HEK293T (cell line): ENCODE results near the gene CEP170B.

Source experiments
- CTCF ChIA-PET: fragments of 350-600 bp; formaldehyde crosslinking; extraction: SDS; loops from one replicate; lab custom pipeline; 2021; ENCODE audit warnings: antibody characterized with exemption, inconsistent platforms; lab: Yijun Ruan, JAX
- POLR2A ChIA-PET: fragments of 350-600 bp; formaldehyde crosslinking; extraction: SDS; loops from one replicate; lab custom pipeline; 2020; ENCODE audit warnings: antibody characterized with exemption, inconsistent platforms; lab: Yijun Ruan, JAX
- DNase-seq: peaks from one replicate; pipeline ENCODE4 v3.0.0; 2012; ENCODE audit warnings: mixed read lengths; ENCODE audit errors: extremely low spot score
- ARNT ChIP-seq: fragments of 450-650 bp; IDR thresholded peaks from 2 replicates; pipeline ENCODE4 v1.6.1; 2017; ENCODE audit warnings: mild to moderate bottlenecking
- BHLHE40 ChIP-seq: fragments of 450-650 bp; IDR thresholded peaks from 2 replicates; pipeline ENCODE4 v1.6.1; 2016; ENCODE audit warnings: mild to moderate bottlenecking, moderate library complexity, borderline replicate concordance
- CTBP1 ChIP-seq: fragments of 450-650 bp; IDR thresholded peaks from 2 replicates; pipeline ENCODE4 v1.6.1; 2016; ENCODE audit warnings: borderline replicate concordance
- ELF4 ChIP-seq: fragments of 450-650 bp; IDR thresholded peaks from 2 replicates; pipeline ENCODE4 v1.6.1; 2017; ENCODE audit warnings: antibody characterized with exemption
- FOXA1 ChIP-seq: fragments of 450-650 bp; IDR thresholded peaks from 2 replicates; pipeline ENCODE4 v1.6.1; 2016; ENCODE audit warnings: mild to moderate bottlenecking
- FOXK2 ChIP-seq: fragments of 450-650 bp; IDR thresholded peaks from 2 replicates; pipeline ENCODE4 v1.6.1; 2016; ENCODE audit warnings: mild to moderate bottlenecking
- FOXM1 ChIP-seq: fragments of 450-650 bp; IDR thresholded peaks from 2 replicates; pipeline ENCODE4 v1.6.1; 2017; ENCODE audit warnings: mild to moderate bottlenecking, borderline replicate concordance
- HDGF ChIP-seq: fragments of 450-650 bp; IDR thresholded peaks from 2 replicates; pipeline ENCODE4 v1.6.1; 2017; ENCODE audit warnings: antibody characterized with exemption, borderline replicate concordance
- L3MBTL2 ChIP-seq: fragments of 450-650 bp; conservative IDR thresholded peaks from 2 replicates; pipeline ENCODE4 v1.6.1; 2016; ENCODE audit warnings: mild to moderate bottlenecking
- LEF1 ChIP-seq: fragments of 450-650 bp; IDR thresholded peaks from 2 replicates; pipeline ENCODE4 v1.6.1; 2017; ENCODE audit warnings: mild to moderate bottlenecking, borderline replicate concordance
- NFRKB ChIP-seq: fragments of 450-650 bp; IDR thresholded peaks from 2 replicates; pipeline ENCODE4 v1.6.1; 2016; ENCODE audit warnings: mild to moderate bottlenecking, moderate library complexity
- PKNOX1 ChIP-seq: fragments of 450-650 bp; IDR thresholded peaks from 2 replicates; pipeline ENCODE4 v1.6.1; 2016
- SP1 ChIP-seq: fragments of 450-650 bp; IDR thresholded peaks from 2 replicates; pipeline ENCODE4 v1.6.1; 2017
- SUZ12 ChIP-seq: fragments of 450-650 bp; IDR thresholded peaks from 2 replicates; pipeline ENCODE4 v1.6.1; 2016; ENCODE audit warnings: mild to moderate bottlenecking
- TARDBP ChIP-seq: fragments of 450-650 bp; IDR thresholded peaks from 2 replicates; pipeline ENCODE4 v1.6.1; 2016
- ZNF384 ChIP-seq: fragments of 450-650 bp; IDR thresholded peaks from 2 replicates; pipeline ENCODE4 v1.6.1; 2016

CEP170B gene

GRCh38 chr14:104895207-104895785 lies 30.2 kb downstream of the CEP170B start:
- ChIA-PET POLR2A (interaction anchor here (1.0 kb wide), 1 partner anchor 45 kb away, joined by 3 read pairs; no protein-coding TSS in a partner anchor), CTCF (interaction anchor here (0.9 to 1.2 kb wide), 2 partner anchors 45 to 69 kb away, joined by 3 to 5 read pairs; no protein-coding TSS in a partner anchor)
- no peak for DNase-seq
- TF ChIP-seq SP1 (no peak), ZNF384 (no peak), BHLHE40 (no peak), ARNT (no peak), FOXK2 (no peak), FOXA1 (no peak), ELF4 (no peak), NFRKB (no peak), CTBP1 (no peak), FOXM1 (no peak), TARDBP (no peak), LEF1 (no peak), SUZ12 (no peak), L3MBTL2 (no peak), PKNOX1 (no peak)

- ChIA-PET CTCF (interaction anchor here (0.6 to 1.2 kb wide), 6 partner anchors 12 to 473 kb away, joined by 3 to 5 read pairs (median 3); no protein-coding TSS in a partner anchor), POLR2A (no interaction called here)
Measured at GRCh38 chr14:104895786-104896661, 31.0 kb downstream of the CEP170B start.

GRCh38 chr14:104897330-104898194 lies 32.5 kb downstream of the CEP170B start:
- TF ChIP-seq PKNOX1 = no peak
- no peak for TF ChIP-seq FOXK2
- TF ChIP-seq LEF1 = no peak
- TF ChIP-seq SUZ12 = no peak
- no peak for TF ChIP-seq FOXM1
- TF ChIP-seq CTBP1 = no peak
- no peak for TF ChIP-seq ELF4
- TF ChIP-seq SP1 = no peak
- TF ChIP-seq FOXA1 = no peak
- TF ChIP-seq L3MBTL2 = no peak
- no peak for TF ChIP-seq NFRKB
- TF ChIP-seq ARNT = no peak
- TF ChIP-seq BHLHE40 = no peak
- ChIA-PET CTCF (interaction anchor here (0.7 kb wide), 1 partner anchor 21 kb away, joined by 3 read pairs; no protein-coding TSS in a partner anchor), POLR2A (no interaction called here)
- DNase-seq = no peak

More at GRCh38 chr14:104895786-104896661, 31.0 kb downstream of the CEP170B start:
- TF ChIP-seq ZNF384 = no peak
- TF ChIP-seq FOXA1 = no peak
- no peak for TF ChIP-seq FOXM1
- TF ChIP-seq SUZ12 = no peak
- no peak for TF ChIP-seq ARNT
- no peak for TF ChIP-seq ELF4
- no peak for TF ChIP-seq CTBP1
- no peak for TF ChIP-seq FOXK2
- no peak for TF ChIP-seq LEF1
- DNase-seq = no peak

GRCh38 chr14:104898195-104898558 lies 33.1 kb downstream of the CEP170B start:
- POLR2A ChIA-PET = no interaction called here
- CTCF ChIA-PET = no interaction called here
- TF ChIP-seq FOXA1 = no peak
- no peak for TF ChIP-seq ZNF384
- TF ChIP-seq TARDBP = no peak
- TF ChIP-seq ELF4 = no peak
- DNase-seq = no peak

GRCh38 chr14:104898870-104899510 lies 33.9 kb downstream of the CEP170B start:
- DNase-seq = no peak
- TF ChIP-seq ARNT = no peak
- TF ChIP-seq TARDBP = no peak
- no peak for TF ChIP-seq LEF1
- no peak for TF ChIP-seq HDGF
- no peak for TF ChIP-seq BHLHE40
- no peak for TF ChIP-seq FOXK2
- no peak for TF ChIP-seq SUZ12
- CTCF ChIA-PET = interaction anchor here (1.2 kb wide), 1 partner anchor 10 kb away, joined by 3 read pairs; no protein-coding TSS in a partner anchor
- POLR2A ChIA-PET = no interaction called here

- CTCF ChIA-PET = interaction anchor here (0.9 to 1.2 kb wide), 2 partner anchors 9 to 16 kb away, joined by 3 to 5 read pairs; no protein-coding TSS in a partner anchor
- DNase-seq = no peak
- POLR2A ChIA-PET = no interaction called here
- TF ChIP-seq LEF1 (no peak), TARDBP (no peak), FOXK2 (no peak), ARNT (no peak), NFRKB (no peak), PKNOX1 (no peak), ELF4 (no peak), ZNF384 (no peak), SP1 (no peak)
Measured at GRCh38 chr14:104899781-104900180, 34.7 kb downstream of the CEP170B start.
